Common myeloid progenitor, CD34-positive (primary cell): Measurements from ENCODE around the gene MKKS.
"Not testable (repeated sequence)": the region's sequence is repeated elsewhere in the genome, so short reads cannot be mapped to it uniquely, and the experiment has no call there.

Experiments
- CTCF ChIA-PET: fragments of 350-600 bp; sonication (Branson Sonifier 250); formaldehyde crosslinking; loops from one replicate; lab custom pipeline; 2021; ENCODE audit warnings: antibody characterized with exemption; lab: Charles Lee
- POLR2A ChIA-PET: fragments of 350-600 bp; sonication (Branson Sonifier 250); formaldehyde crosslinking; loops from one replicate; lab custom pipeline; 2021; ENCODE audit warnings: antibody characterized with exemption; lab: Charles Lee
- DNase-seq, 3 donors: peaks; one replicate each; pipeline versions ENCODE4 v3.0.0 to v3.0.0-alpha.2; 2013
- H3K27ac ChIP-seq, 2 experiments: 1 replicate in 1 of 2; 2 replicates in 1 of 2; pipeline ENCODE4 v1.7.0; 2013; ENCODE audit warnings: inconsistent platforms in 2 of 2, low read length in 2 of 2, mild to moderate bottlenecking in 2 of 2, low read depth in 1 of 2, moderate library complexity in 1 of 2; ENCODE audit not compliant: severe bottlenecking in 2 of 2, insufficient read depth in 1 of 2, poor library complexity in 1 of 2
- H3K27me3 ChIP-seq, 5 experiments: replicated peaks in 2 of 5; 1 replicate in 3 of 5; 2 replicates in 2 of 5; pipeline versions ENCODE4 v1.6.1 to v1.7.0; 2013; ENCODE audit warnings: low read length in 4 of 5, mild to moderate bottlenecking in 2 of 5, moderate library complexity in 2 of 5, inconsistent platforms in 1 of 5; ENCODE audit not compliant: insufficient read depth in 5 of 5, control insufficient read depth in 4 of 5
- H3K36me3 ChIP-seq, 4 experiments: 1 replicate in 2 of 4; 2 replicates in 2 of 4; pipeline versions ENCODE4 v1.6.1 to v1.7.0; 2013; ENCODE audit warnings: low read length in 3 of 4, control low read depth in 1 of 4, mild to moderate bottlenecking in 1 of 4; ENCODE audit not compliant: control insufficient read depth in 4 of 4, insufficient read depth in 4 of 4
- H3K4me1 ChIP-seq, 4 experiments: 1 replicate in 3 of 4; 2 replicates in 1 of 4; pipeline versions ENCODE4 v1.6.1 to v1.7.1; 2013; ENCODE audit warnings: low read length in 3 of 4, mild to moderate bottlenecking in 3 of 4, control low read depth in 1 of 4, inconsistent platforms in 1 of 4, moderate library complexity in 1 of 4; ENCODE audit not compliant: control insufficient read depth in 4 of 4, insufficient read depth in 4 of 4; ENCODE audit errors: control extremely low read depth in 1 of 4
- H3K4me3 ChIP-seq, 7 experiments: 1 replicate in 4 of 7; 2 replicates in 3 of 7; pipeline versions ENCODE4 v1.5.1 to v1.7.0; 2013; ENCODE audit warnings: mild to moderate bottlenecking in 7 of 7, low read length in 6 of 7, moderate library complexity in 6 of 7, inconsistent platforms in 2 of 7, low read depth in 2 of 7, control low read depth in 1 of 7; ENCODE audit not compliant: insufficient read depth in 4 of 7, control insufficient read depth in 1 of 7; ENCODE audit errors: extremely low read depth in 1 of 7
- H3K9me3 ChIP-seq, 5 experiments: 1 replicate in 4 of 5; 2 replicates in 1 of 5; pipeline versions ENCODE4 v1.6.1 to v1.7.1; 2013; ENCODE audit warnings: low read length in 4 of 5, mild to moderate bottlenecking in 2 of 5, inconsistent platforms in 1 of 5, low read depth in 1 of 5, moderate library complexity in 1 of 5; ENCODE audit not compliant: control insufficient read depth in 4 of 5, insufficient read depth in 2 of 5; ENCODE audit errors: control extremely low read depth in 1 of 5
- WGBS: methylation state at CpG from one replicate; pipeline ENCODE4 v1.1.5; 2013; ENCODE audit not compliant: insufficient coverage; 5-methylcytosine and 5-hydroxymethylcytosine counted together

Gene MKKS

DNA sequence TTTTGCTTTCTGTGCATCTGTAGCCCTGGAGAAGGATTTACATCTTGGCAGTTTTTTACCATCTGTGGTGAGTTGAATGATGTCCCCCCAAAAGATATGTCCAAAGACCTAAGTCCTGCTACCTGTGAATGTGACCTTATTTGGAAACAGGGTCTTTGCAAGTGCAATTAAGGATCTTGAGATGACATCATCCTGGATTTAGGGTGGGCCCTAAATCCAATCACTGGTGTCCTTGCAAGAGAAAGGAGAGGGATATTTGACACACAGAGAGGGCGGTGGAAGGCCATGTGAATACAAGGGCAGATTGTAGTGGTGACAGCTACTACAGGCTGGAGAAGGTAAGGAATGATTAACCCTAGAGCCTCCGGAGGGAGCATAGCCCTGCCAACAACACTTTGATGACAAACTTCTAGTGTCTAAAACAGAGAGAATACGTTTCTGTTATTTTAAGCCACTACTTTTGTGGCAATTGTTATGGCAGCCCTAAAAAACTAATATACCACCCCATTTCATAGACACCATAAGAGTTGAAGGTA, 35.1 kb downstream of the MKKS start:
- ChIA-PET POLR2A (no interaction called here), CTCF (no interaction called here)
- Histone ChIP-seq H3K4me3 (no peak overlapping the region), H3K4me1 (no peaks in the 10 kb centered on the region), H3K9me3 (no peaks in the 10 kb centered on the region), H3K27ac (no peak overlapping the region), H3K27me3 (no peaks in the 10 kb centered on the region), H3K36me3 (no peaks in the 10 kb centered on the region)
- no peak for DNase-seq
- 96% methylated on average over 3 of the region's 3 CpGs for WGBS

DNA sequence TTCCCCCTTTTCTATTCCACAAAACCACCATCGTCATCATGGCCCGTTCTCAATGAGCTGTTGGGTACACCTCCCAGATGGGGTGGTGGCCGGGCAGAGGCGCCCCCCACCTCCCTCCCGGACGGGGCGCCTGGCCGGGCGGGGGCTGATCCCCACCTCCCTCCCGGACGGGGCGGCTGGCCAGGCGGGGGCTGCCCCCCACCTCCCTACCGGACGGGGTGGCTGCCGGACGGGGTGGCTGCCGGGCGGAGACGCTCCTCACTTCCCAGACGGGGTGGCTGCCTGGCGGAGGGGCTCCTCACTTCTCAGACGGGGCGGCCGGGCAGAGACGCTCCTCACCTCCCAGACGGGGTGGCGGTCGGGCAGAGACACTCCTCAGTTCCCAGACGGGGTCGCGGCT, 39.3 kb downstream of the MKKS start:
- WGBS = 96% methylated on average over 5 of the region's 32 CpGs
- DNase-seq, H3K4me1 ChIP-seq, H3K27me3 ChIP-seq, H3K27ac ChIP-seq, CTCF ChIA-PET, H3K9me3 ChIP-seq, POLR2A ChIA-PET, H3K4me3 ChIP-seq, H3K36me3 ChIP-seq: not testable (repeated sequence)

DNA sequence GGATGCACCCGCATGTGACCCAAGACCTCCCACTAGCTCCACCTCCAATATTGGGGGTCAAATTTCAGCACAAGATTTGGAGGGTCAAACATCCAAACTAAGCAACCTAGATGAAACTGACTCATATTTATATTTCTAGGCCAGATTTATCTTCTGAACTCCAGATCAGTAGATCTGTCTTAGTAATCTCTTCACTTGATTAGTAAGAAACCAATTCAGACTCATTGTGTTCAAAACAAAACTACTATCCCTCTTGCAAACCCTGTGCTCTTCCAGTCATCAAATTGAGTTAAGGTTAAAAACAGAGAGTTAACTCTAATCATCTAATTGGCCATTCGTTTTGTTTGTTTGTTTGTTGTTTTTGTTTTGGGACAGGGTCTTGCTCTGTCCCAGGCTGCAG, 43.3 kb downstream of the MKKS start:
- no peaks in the 10 kb centered on the region for H3K27me3 ChIP-seq
- ChIA-PET CTCF (no interaction called here), POLR2A (no interaction called here)
- no peak for DNase-seq
- H3K4me1 ChIP-seq = no peaks in the 10 kb centered on the region
- no peak overlapping the region for H3K4me3 ChIP-seq
- 100% methylated on average over 1 of the region's 2 CpGs for WGBS
- no peaks in the 10 kb centered on the region for H3K9me3 ChIP-seq
- H3K36me3 ChIP-seq = no peaks in the 10 kb centered on the region
- no peak overlapping the region for H3K27ac ChIP-seq

DNA sequence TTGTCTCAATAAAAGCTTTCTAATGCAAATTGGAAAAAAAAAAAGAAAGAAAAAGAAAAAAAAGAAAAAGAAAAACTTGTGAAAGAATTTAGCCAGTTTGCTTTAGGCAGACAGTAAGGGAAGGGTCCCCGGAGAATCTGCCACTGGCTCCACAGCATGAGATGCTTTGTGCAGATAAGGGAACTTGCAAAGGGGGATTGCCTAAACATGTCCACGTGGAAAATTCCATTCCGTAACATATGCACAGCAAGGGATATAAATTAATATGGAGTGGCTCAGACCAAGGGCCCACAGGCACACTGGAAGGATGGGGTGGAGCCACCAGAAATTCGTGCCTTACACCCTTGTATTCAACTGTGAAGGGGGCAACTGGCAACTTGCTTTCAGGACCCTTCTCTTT, 45.4 kb downstream of the MKKS start:
- H3K27me3 ChIP-seq = no peaks in the 10 kb centered on the region
- DNase-seq = no peak
- POLR2A ChIA-PET = no interaction called here
- no peak overlapping the region for H3K27ac ChIP-seq
- no peaks in the 10 kb centered on the region for H3K4me1 ChIP-seq
- H3K36me3 ChIP-seq = no peaks in the 10 kb centered on the region
- WGBS = 81% methylated on average over 2 of the region's 4 CpGs
- CTCF ChIA-PET = interaction anchor here (1.4 kb wide), 1 partner anchor 30 kb away, joined by 3 read pairs; no protein-coding TSS in a partner anchor
- no peaks in the 10 kb centered on the region for H3K9me3 ChIP-seq
- no peak overlapping the region for H3K4me3 ChIP-seq

DNA sequence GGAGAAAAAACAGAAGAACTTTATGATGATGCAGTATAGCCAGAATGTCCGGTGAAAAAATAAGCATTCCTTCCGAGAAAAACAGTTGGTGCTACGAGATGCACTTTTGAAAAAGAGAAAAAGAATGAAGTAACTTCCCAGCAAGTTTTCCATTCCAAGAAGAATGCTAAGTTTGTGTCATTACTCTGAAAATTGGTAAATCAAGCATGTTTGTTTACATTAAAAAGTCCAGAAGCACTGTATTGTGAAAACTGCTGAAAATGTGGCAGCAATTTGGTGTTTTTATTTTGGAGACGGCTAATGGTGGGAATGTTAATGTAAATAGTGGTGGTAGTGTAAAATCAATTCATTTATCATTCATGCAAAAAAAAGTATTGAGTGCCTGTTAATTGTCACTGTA, 46.3 kb downstream of the MKKS start:
- H3K27ac ChIP-seq = no peak overlapping the region
- 100% methylated on average over 3 of the region's 4 CpGs for WGBS
- H3K36me3 ChIP-seq = no peaks in the 10 kb centered on the region
- H3K27me3 ChIP-seq = no peaks in the 10 kb centered on the region
- H3K4me1 ChIP-seq = no peaks in the 10 kb centered on the region
- ChIA-PET CTCF (no interaction called here), POLR2A (no interaction called here)
- DNase-seq = no peak
- H3K4me3 ChIP-seq = no peak overlapping the region
- H3K9me3 ChIP-seq = no peaks in the 10 kb centered on the region

DNA sequence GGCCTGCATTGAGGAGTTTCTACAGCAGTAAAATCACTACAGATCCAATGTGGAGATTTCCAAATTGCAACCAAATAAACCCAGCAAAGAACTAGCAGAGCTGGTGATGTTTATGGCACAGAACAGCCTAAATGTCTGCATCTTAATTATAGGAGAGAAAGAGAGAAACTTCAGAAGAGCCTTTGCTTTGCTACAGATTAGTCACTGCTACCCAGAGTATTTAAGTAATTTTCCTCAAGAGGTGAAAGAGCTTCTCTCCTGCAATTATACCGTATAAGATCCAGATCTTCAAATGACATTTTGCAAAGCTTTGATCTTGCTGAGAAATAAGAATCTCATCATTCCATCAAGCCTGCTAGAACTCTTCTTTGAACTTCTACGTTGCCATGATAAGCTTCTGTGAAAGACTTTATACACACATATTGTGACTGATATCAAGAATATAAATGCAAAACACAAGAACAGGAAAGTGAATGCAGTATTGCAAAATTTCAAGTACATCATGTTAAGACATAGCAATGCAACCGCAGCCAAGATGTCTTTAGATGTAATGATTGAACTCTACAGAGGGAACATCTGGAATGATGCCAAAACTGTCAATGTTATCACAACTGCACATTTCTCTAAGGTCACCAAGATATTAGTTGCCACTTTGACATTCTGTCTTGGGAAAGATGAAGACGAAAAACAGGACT, 48.0 kb downstream of the MKKS start:
- CTCF ChIA-PET = no interaction called here
- no peak for DNase-seq

DNA sequence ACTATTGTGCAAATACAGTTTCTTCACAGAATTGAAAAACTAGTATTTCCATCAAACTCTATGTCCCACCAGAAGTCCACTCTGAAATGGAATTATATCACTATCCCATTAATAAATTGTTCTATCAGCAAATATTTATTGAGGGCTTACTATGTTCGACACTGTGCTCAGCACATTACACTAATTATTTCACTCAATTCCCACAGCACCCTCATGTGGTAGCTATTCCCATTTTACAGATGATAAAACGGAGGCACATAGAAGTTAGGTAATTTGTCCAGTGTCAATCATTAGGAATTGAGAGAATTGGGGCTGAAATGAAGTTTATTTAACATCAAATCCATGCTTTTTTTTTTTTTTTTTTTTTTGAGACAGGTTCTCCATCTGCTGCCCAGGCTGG, 52.5 kb downstream of the MKKS start:
- CTCF ChIA-PET = no interaction called here
- peaks cover 0 to 2% (median 0%) of the 10 kb centered on the region in 5 experiments for H3K9me3 ChIP-seq

More for the DNA sequence above, 48.0 kb downstream of the MKKS start:
- 100% methylated on average over 2 of the region's 4 CpGs for WGBS
- H3K4me1 ChIP-seq = no peaks in the 10 kb centered on the region
- no peak overlapping the region for H3K4me3 ChIP-seq
- no peaks in the 10 kb centered on the region for H3K9me3 ChIP-seq
- H3K27ac ChIP-seq = no peak overlapping the region
- POLR2A ChIA-PET = no interaction called here
- H3K36me3 ChIP-seq = no peaks in the 10 kb centered on the region
- no peaks in the 10 kb centered on the region for H3K27me3 ChIP-seq

More for the DNA sequence above, 52.5 kb downstream of the MKKS start:
- Histone ChIP-seq H3K36me3 (no peaks in the 10 kb centered on the region), H3K27me3 (no peaks in the 10 kb centered on the region), H3K27ac (no peak overlapping the region), H3K4me1 (no peaks in the 10 kb centered on the region), H3K4me3 (no peak overlapping the region)
- POLR2A ChIA-PET = no interaction called here
- DNase-seq = no peak
- WGBS = no CpG with 5 or more reads among the region's 2 CpGs
